Upper lobe of right lung (tissue), 1 donor: ENCODE results near the gene MYO18B. TPM values are rescaled to one million over a fixed set of nuclear protein-coding genes. Genes with fewer than 3 reads are reported as not detected.
A peak's percentile ranks its signal among the peaks of the same experiment; 100 is the strongest.

Experiments used
- ATAC-seq: fragments of 200-7000 bp; cut with Tn5 transposase; one replicate; pipeline ENCODE4 v1.9.1; 2020; ENCODE audit warnings: mild to moderate bottlenecking, moderate library complexity
- DNase-seq: peaks from one replicate; pipeline ENCODE4 v3.0.0-alpha.2; 2020
- H3K27ac ChIP-seq: fragments of 200-600 bp; one replicate; pipeline ENCODE4 v1.8.0; 2022
- H3K27me3 ChIP-seq: fragments of 200-600 bp; one replicate; pipeline ENCODE4 v1.8.0; 2022; ENCODE audit warnings: mild to moderate bottlenecking
- H3K36me3 ChIP-seq: fragments of 200-600 bp; one replicate; pipeline ENCODE4 v1.8.0; 2022
- H3K4me1 ChIP-seq: fragments of 200-600 bp; one replicate; pipeline ENCODE4 v1.8.0; 2022
- H3K4me3 ChIP-seq: fragments of 200-600 bp; one replicate; pipeline ENCODE4 v1.8.0; 2022; ENCODE audit warnings: mild to moderate bottlenecking
- H3K9me3 ChIP-seq: fragments of 200-600 bp; one replicate; pipeline ENCODE4 v1.8.0; 2022
- CTCF ChIP-seq: fragments of 200-600 bp; IDR thresholded peaks from one replicate; pipeline ENCODE4 v1.8.0; 2022; ENCODE audit warnings: antibody characterized with exemption
- intact Hi-C: fragments of 100-400 bp; cut with DNase I; formaldehyde crosslinking; loops from one replicate; pipeline ENCODE4 v1.11.0; 2022
- total RNA-seq: library from RNA; stranded (reverse); fragmentation: NEBNext Ultra II Directional; extraction: Animal tissue kit (Norgen Biotek cat#: 25700); gene quantifications from one replicate; pipeline ENCODE4 v1.2.1, GENCODE V29; 2021
- donor health status: DM: no; HTN: yes; CAD: no; lungs with severe emphysema.

Gene MYO18B
- total RNA-seq, 1 donor from 2014 or later: 0.14 TPM

GRCh38 chr22:25748704-25749103, 6.7 kb downstream of the MYO18B start:
- H3K4me1 ChIP-seq: no peaks in the 10 kb centered on the region
- ATAC-seq: no peak
- no peak overlapping the region for H3K27ac ChIP-seq

GRCh38 chr22:25749420-25750169, 7.6 kb downstream of the MYO18B start:
- no peaks in the 10 kb centered on the region for H3K36me3 ChIP-seq
- ATAC-seq: no peak
- H3K4me1 ChIP-seq: no peaks in the 10 kb centered on the region
- no peaks in the 10 kb centered on the region for H3K27me3 ChIP-seq
- H3K9me3 ChIP-seq: no peaks in the 10 kb centered on the region
- no peak for DNase-seq
- no peak for TF ChIP-seq CTCF
- H3K27ac ChIP-seq: no peak overlapping the region
- H3K4me3 ChIP-seq: no peak overlapping the region
- intact Hi-C loops: no loop called here

More at GRCh38 chr22:25748704-25749103, 6.7 kb downstream of the MYO18B start:
- H3K4me3 ChIP-seq: no peak overlapping the region
- H3K9me3 ChIP-seq: no peaks in the 10 kb centered on the region
- intact Hi-C loops: no loop called here
- no peaks in the 10 kb centered on the region for H3K27me3 ChIP-seq
- no peak for DNase-seq
- TF ChIP-seq CTCF: no peak
- H3K36me3 ChIP-seq: no peaks in the 10 kb centered on the region

- no peaks in the 10 kb centered on the region for H3K27me3 ChIP-seq
- H3K36me3 ChIP-seq: no peaks in the 10 kb centered on the region
- H3K9me3 ChIP-seq: no peaks in the 10 kb centered on the region
- no peak overlapping the region for H3K4me3 ChIP-seq
- DNase-seq (no peak), ATAC-seq (peak; percentile 14)
- TF ChIP-seq CTCF: no peak
- intact Hi-C loops: no loop called here
- no peaks in the 10 kb centered on the region for H3K4me1 ChIP-seq
- H3K27ac ChIP-seq: no peak overlapping the region
Measured at GRCh38 chr22:25750569-25751173, 8.7 kb downstream of the MYO18B start.

DNA sequence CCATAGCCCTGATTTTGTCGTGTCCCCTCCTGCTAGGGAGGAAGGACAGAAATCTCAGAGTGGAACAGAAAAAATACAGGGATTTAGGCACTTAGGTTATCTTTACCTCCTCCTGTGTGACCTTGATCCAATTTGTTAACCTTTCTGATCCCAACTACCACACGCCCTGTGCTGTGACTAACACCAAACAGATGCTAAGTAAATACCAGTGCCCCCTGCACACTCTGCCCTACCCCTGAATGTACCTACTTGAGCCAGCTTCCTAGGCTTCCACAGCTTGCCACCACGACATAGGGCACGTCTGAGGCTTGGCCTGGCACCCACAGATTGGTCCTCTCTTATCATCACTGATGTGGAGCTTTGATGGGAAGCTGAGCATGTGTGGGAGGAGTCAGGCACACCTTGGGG, 9.2 kb downstream of the MYO18B start:
- Histone ChIP-seq H3K36me3 (no peaks in the 10 kb centered on the region), H3K4me1 (no peaks in the 10 kb centered on the region), H3K27me3 (no peaks in the 10 kb centered on the region), H3K27ac (no peak overlapping the region), H3K4me3 (no peak overlapping the region), H3K9me3 (no peaks in the 10 kb centered on the region)
- DNase-seq (no peak), ATAC-seq (no peak)
- intact Hi-C loops: no loop called here
- no peak for TF ChIP-seq CTCF

DNA sequence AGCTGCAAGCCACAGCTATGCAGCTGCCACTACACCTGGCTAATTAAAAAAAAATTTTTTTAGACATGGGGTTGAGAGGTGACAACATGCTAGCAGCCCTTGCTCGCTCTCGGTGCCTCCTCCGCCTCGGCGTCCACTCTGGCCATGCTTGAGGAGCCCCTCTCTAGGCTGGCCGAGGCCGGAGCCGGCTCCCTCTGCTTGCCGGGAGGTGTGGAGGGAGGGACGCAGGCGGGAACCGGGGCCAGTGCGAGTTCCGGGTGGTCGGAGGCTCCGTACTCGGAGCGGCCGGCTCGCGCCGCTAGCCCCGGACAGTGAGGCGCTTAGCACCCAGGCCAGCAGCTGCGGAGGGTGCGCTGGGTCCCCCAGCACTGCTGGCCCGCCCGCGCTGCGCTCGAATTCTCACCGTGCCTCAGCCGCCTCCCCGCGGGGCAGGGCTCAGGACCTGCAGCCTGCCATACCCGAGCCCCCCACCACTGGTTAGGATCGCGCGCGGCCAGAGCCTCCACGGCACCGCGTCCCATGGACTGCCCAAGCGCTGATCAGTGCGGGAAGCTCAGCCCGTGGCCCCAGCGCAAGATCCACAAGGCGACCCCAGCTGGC, 10.7 kb downstream of the MYO18B start:
- H3K27me3 ChIP-seq: no peaks in the 10 kb centered on the region
- ATAC-seq: no peak
- H3K4me1 ChIP-seq: no peaks in the 10 kb centered on the region
- intact Hi-C loops: no loop called here
- DNase-seq: no peak
- no peaks in the 10 kb centered on the region for H3K9me3 ChIP-seq
- no peaks in the 10 kb centered on the region for H3K36me3 ChIP-seq
- no peak overlapping the region for H3K27ac ChIP-seq
- TF ChIP-seq CTCF: no peak
- no peak overlapping the region for H3K4me3 ChIP-seq
